HEK293 (cell line): ENCODE measurements around the gene PREB.

Experiments
- CTCF ChIA-PET: fragments of 350-600 bp; formaldehyde crosslinking; extraction: SDS; loops from one replicate; lab custom pipeline; 2021; ENCODE audit warnings: antibody characterized with exemption; lab: Yijun Ruan, JAX
- POLR2A ChIA-PET: fragments of 300-600 bp; formaldehyde crosslinking; extraction: SDS; loops from one replicate; lab custom pipeline; 2020; ENCODE audit warnings: antibody characterized with exemption, inconsistent platforms; lab: Yijun Ruan, JAX
- H3K27ac ChIP-seq: fragments of 200-500 bp; sonication (Bioruptor generic); 2 replicates; pipeline ENCODE4 v1.5.1; 2014; ENCODE audit warnings: low read depth, low read length, control low read depth, inconsistent platforms; ENCODE audit errors: extremely low read depth
- H3K36me3 ChIP-seq, 2 experiments: fragments of 200-500 bp in 1 of 2; sonication (Bioruptor generic) in 1 of 2; 1 replicate in 1 of 2; 2 replicates in 1 of 2; pipeline ENCODE4 v1.5.1; 2014 to 2017; ENCODE audit warnings: inconsistent platforms in 2 of 2, low read length in 2 of 2; ENCODE audit not compliant: control insufficient read depth in 2 of 2, insufficient read depth in 1 of 2
- H3K4me1 ChIP-seq: fragments of 200-500 bp; sonication (Bioruptor generic); 2 replicates; pipeline ENCODE4 v1.5.1; 2014; ENCODE audit warnings: mild to moderate bottlenecking, low read length, inconsistent platforms; ENCODE audit not compliant: control insufficient read depth, insufficient read depth
- H3K4me3 ChIP-seq: 2 replicates; pipeline ENCODE4 v1.5.1; 2011; ENCODE audit warnings: low read depth, mild to moderate bottlenecking, control low read depth, low read length, moderate library complexity
- H3K9me3 ChIP-seq: fragments of 200-500 bp; sonication (Bioruptor generic); 2 replicates; pipeline ENCODE4 v1.5.1; 2014; ENCODE audit warnings: low read depth, low read length, inconsistent platforms; ENCODE audit not compliant: control insufficient read depth, insufficient read depth
- AEBP2 ChIP-seq: fragments of 450-650 bp; formaldehyde crosslinking; IDR thresholded peaks from 2 replicates; pipeline ENCODE4 v1.5.1; 2016; ENCODE audit warnings: missing biosample characterization, missing genetic modification characterization, borderline replicate concordance
- BCL6B ChIP-seq: fragments of 450-650 bp; formaldehyde crosslinking; IDR thresholded peaks from 2 replicates; pipeline ENCODE4 v1.5.1; 2017; ENCODE audit warnings: missing biosample characterization, missing genetic modification characterization
- OSR2 ChIP-seq: fragments of 450-650 bp; formaldehyde crosslinking; IDR thresholded peaks from 2 replicates; pipeline ENCODE4 v1.5.1; 2016; ENCODE audit warnings: missing biosample characterization, missing genetic modification characterization
- PATZ1 ChIP-seq: fragments of 450-650 bp; formaldehyde crosslinking; IDR thresholded peaks from 2 replicates; pipeline ENCODE4 v1.5.1; 2016; ENCODE audit warnings: missing biosample characterization, missing genetic modification characterization
- SP3 ChIP-seq: fragments of 450-650 bp; formaldehyde crosslinking; IDR thresholded peaks from 2 replicates; pipeline ENCODE4 v1.5.1; 2016; ENCODE audit warnings: missing biosample characterization, missing genetic modification characterization
- ZFP3 ChIP-seq: fragments of 450-650 bp; formaldehyde crosslinking; IDR thresholded peaks from 2 replicates; pipeline ENCODE4 v1.5.1; 2016; ENCODE audit warnings: low read depth, missing biosample characterization, missing genetic modification characterization
- ZNF184 ChIP-seq: fragments of 450-650 bp; IDR thresholded peaks from 2 replicates; pipeline ENCODE4 v1.5.1; 2018; ENCODE audit warnings: missing biosample characterization, mild to moderate bottlenecking, missing genetic modification characterization
- ZNF214 ChIP-seq: fragments of 450-650 bp; formaldehyde crosslinking; IDR thresholded peaks from 2 replicates; pipeline ENCODE4 v1.5.1; 2017; ENCODE audit warnings: missing biosample characterization, mild to moderate bottlenecking, missing genetic modification characterization, borderline replicate concordance
- ZNF324 ChIP-seq: fragments of 450-650 bp; formaldehyde crosslinking; IDR thresholded peaks from 2 replicates; pipeline ENCODE4 v1.5.1; 2016; ENCODE audit warnings: missing biosample characterization, missing genetic modification characterization
- ZNF394 ChIP-seq: fragments of 450-650 bp; formaldehyde crosslinking; IDR thresholded peaks from 2 replicates; pipeline ENCODE4 v1.5.1; 2016; ENCODE audit warnings: missing biosample characterization, missing genetic modification characterization, mild to moderate bottlenecking, moderate library complexity, borderline replicate concordance
- ZNF426 ChIP-seq: fragments of 450-650 bp; formaldehyde crosslinking; IDR thresholded peaks from 2 replicates; pipeline ENCODE4 v1.5.1; 2017; ENCODE audit warnings: missing biosample characterization, missing genetic modification characterization, mild to moderate bottlenecking, inconsistent platforms, moderate library complexity
- ZNF473 ChIP-seq: fragments of 450-650 bp; formaldehyde crosslinking; IDR thresholded peaks from 2 replicates; pipeline ENCODE4 v1.5.1; 2017; ENCODE audit warnings: missing biosample characterization, missing genetic modification characterization
- ZNF561 ChIP-seq: fragments of 450-650 bp; IDR thresholded peaks from 2 replicates; pipeline ENCODE4 v1.5.1; 2018; ENCODE audit warnings: missing biosample characterization, missing genetic modification characterization, borderline replicate concordance
- ZNF580 ChIP-seq: fragments of 450-650 bp; formaldehyde crosslinking; IDR thresholded peaks from 2 replicates; pipeline ENCODE4 v1.5.1; 2016; ENCODE audit warnings: missing biosample characterization, missing genetic modification characterization
- ZNF664 ChIP-seq: fragments of 450-650 bp; formaldehyde crosslinking; IDR thresholded peaks from 2 replicates; pipeline ENCODE4 v1.5.1; 2016; ENCODE audit warnings: missing biosample characterization, missing genetic modification characterization
- ZNF76 ChIP-seq: fragments of 450-650 bp; formaldehyde crosslinking; IDR thresholded peaks from 2 replicates; pipeline ENCODE4; 2016; ENCODE audit warnings: low read depth, missing biosample characterization, missing genetic modification characterization, borderline replicate concordance
- ZSCAN5A ChIP-seq: fragments of 450-650 bp; formaldehyde crosslinking; IDR thresholded peaks from 2 replicates; pipeline ENCODE4 v1.5.1; 2016; ENCODE audit warnings: missing biosample characterization, missing genetic modification characterization

The PREB gene

GRCh38 chr2:27150639-27151230 is 16.3 kb upstream of the PREB start:
- no peaks in the 10 kb centered on the region for H3K36me3 ChIP-seq
- ChIA-PET CTCF (interaction anchor here (0.9 to 1.5 kb wide), 2 partner anchors 19 to 41 kb away, joined by 3 to 5 read pairs; no protein-coding TSS in a partner anchor), POLR2A (interaction anchor here (0.5 kb wide), 1 partner anchor 20 kb away, joined by 3 read pairs; no protein-coding TSS in a partner anchor)
- H3K9me3 ChIP-seq = no peaks in the 10 kb centered on the region
- H3K27ac ChIP-seq = no peak overlapping the region
- no peak overlapping the region for H3K4me3 ChIP-seq
- TF ChIP-seq ZSCAN5A (tag by site-specific recombination) (no peak), ZNF214 (tag by site-specific recombination) (no peak), ZNF394 (no peak), PATZ1 (tag by site-specific recombination) (no peak), ZFP3 (tag by site-specific recombination) (no peak), ZNF324 (tag by site-specific recombination) (no peak), ZNF580 (tag by site-specific recombination) (no peak), AEBP2 (tag by site-specific recombination) (no peak), BCL6B (tag by site-specific recombination) (no peak), ZNF473 (tag by site-specific recombination) (no peak), SP3 (tag by site-specific recombination) (no peak), ZNF561 (tag by site-specific recombination) (no peak), ZNF426 (tag by site-specific recombination) (no peak), ZNF76 (tag by site-specific recombination) (no peak), OSR2 (tag by site-specific recombination) (no peak), ZNF664 (tag by site-specific recombination) (no peak), ZNF184 (tag by site-specific recombination) (no peak)
- H3K4me1 ChIP-seq = no peaks in the 10 kb centered on the region
